ENCODE data around the gene BTD.
A peak's percentile ranks its signal among the peaks of the same experiment; 100 is the strongest.

BTD gene

GRCh38 chr3:15654127-15654526 is 52.6 kb downstream of the BTD start:
- no peak overlapping the region for H3K4me3 ChIP-seq (ENCODE audit: low read depth, low read length)
- TF ChIP-seq CTCF (IDR thresholded peaks at IDR 0.05; ENCODE audit: low read depth, low read length) (no peak), MYC (IDR thresholded peaks at IDR 0.05; ENCODE audit: low read depth, low read length) (no peak)
- DNase-seq (ENCODE audit: low read depth): no peak

- TF ChIP-seq MAX (IDR thresholded peaks at IDR 0.05; ENCODE audit: low read depth, low read length) (no peak), MYC (IDR thresholded peaks at IDR 0.05; ENCODE audit: low read depth, low read length) (no peak), CTCF (IDR thresholded peaks at IDR 0.05; ENCODE audit: low read depth, low read length) (no peak), POLR2A (IDR thresholded peaks at IDR 0.05; ENCODE audit: extremely low read depth, insufficient read length) (no peak)
- no peak for DNase-seq (ENCODE audit: low read depth)
- no peak overlapping the region for H3K4me3 ChIP-seq (ENCODE audit: low read depth, low read length)
Observed at GRCh38 chr3:15654891-15655290, 53.3 kb downstream of the BTD start.

GRCh38 chr3:15656342-15656741 is 54.8 kb downstream of the BTD start:
- no peak for TF ChIP-seq MAX (IDR thresholded peaks at IDR 0.05; ENCODE audit: low read depth, low read length)
- TF ChIP-seq CTCF (IDR thresholded peaks at IDR 0.05; ENCODE audit: low read depth, low read length): no peak
- TF ChIP-seq MYC (IDR thresholded peaks at IDR 0.05; ENCODE audit: low read depth, low read length): no peak
- TF ChIP-seq POLR2A (IDR thresholded peaks at IDR 0.05; ENCODE audit: extremely low read depth, insufficient read length): no peak
- DNase-seq (ENCODE audit: low read depth): no peak
- no peak overlapping the region for H3K4me3 ChIP-seq (ENCODE audit: low read depth, low read length)

GRCh38 chr3:15657016-15657415 is 55.5 kb downstream of the BTD start:
- H3K4me3 ChIP-seq (ENCODE audit: low read depth, low read length): no peak overlapping the region
- TF ChIP-seq MAX (IDR thresholded peaks at IDR 0.05; ENCODE audit: low read depth, low read length) (peak; percentile 42; the same call in 1 of the 2 replicates), CTCF (IDR thresholded peaks at IDR 0.05; ENCODE audit: low read depth, low read length) (no peak), POLR2A (IDR thresholded peaks at IDR 0.05; ENCODE audit: extremely low read depth, insufficient read length) (no peak), MYC (IDR thresholded peaks at IDR 0.05; ENCODE audit: low read depth, low read length) (peak; percentile 50; the same call in 1 of the 2 replicates)
- DNase-seq (ENCODE audit: low read depth): peak; percentile 12

GRCh38 chr3:15659254-15659975 is 57.9 kb downstream of the BTD start:
- TF ChIP-seq POLR2A (IDR thresholded peaks at IDR 0.05; ENCODE audit: extremely low read depth, insufficient read length): no peak
- TF ChIP-seq CTCF (IDR thresholded peaks at IDR 0.05; ENCODE audit: low read depth, low read length): no peak
- TF ChIP-seq MAX (IDR thresholded peaks at IDR 0.05; ENCODE audit: low read depth, low read length): no peak
- TF ChIP-seq MYC (IDR thresholded peaks at IDR 0.05; ENCODE audit: low read depth, low read length): no peak
- no peak overlapping the region for H3K4me3 ChIP-seq (ENCODE audit: low read depth, low read length)
- DNase-seq (ENCODE audit: low read depth): no peak

Data from NB4 (cell line).